Measurements from ENCODE around the gene RBM25.

GRCh38 chr14:73105727-73106126 lies 47.4 kb downstream of the RBM25 start:
- TF ChIP-seq, protein P1, sequence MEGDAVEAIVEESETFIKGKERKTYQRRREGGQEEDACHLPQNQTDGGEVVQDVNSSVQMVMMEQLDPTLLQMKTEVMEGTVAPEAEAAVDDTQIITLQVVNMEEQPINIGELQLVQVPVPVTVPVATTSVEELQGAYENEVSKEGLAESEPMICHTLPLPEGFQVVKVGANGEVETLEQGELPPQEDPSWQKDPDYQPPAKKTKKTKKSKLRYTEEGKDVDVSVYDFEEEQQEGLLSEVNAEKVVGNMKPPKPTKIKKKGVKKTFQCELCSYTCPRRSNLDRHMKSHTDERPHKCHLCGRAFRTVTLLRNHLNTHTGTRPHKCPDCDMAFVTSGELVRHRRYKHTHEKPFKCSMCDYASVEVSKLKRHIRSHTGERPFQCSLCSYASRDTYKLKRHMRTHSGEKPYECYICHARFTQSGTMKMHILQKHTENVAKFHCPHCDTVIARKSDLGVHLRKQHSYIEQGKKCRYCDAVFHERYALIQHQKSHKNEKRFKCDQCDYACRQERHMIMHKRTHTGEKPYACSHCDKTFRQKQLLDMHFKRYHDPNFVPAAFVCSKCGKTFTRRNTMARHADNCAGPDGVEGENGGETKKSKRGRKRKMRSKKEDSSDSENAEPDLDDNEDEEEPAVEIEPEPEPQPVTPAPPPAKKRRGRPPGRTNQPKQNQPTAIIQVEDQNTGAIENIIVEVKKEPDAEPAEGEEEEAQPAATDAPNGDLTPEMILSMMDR (IDR thresholded peaks at IDR 0.05): no peak
- no peak for TF ChIP-seq POLR2AphosphoS5 (IDR thresholded peaks at IDR 0.05)
